Astrocyte (in vitro differentiated cells and primary cell): Measurements from ENCODE around the gene CHST15. TPM values are rescaled to one million over a fixed set of nuclear protein-coding genes. Genes with fewer than 3 reads are reported as not detected.

ENCODE experiments used
- DNase-seq: peaks from one replicate; pipeline ENCODE4 v3.0.0-alpha.2; 2010; ENCODE audit warnings: low read depth
- FAIRE-seq: peaks from 2 replicates; lab custom pipeline; 2011; peaks lifted over from hg19 to GRCh38; lab: Jason Lieb, UNC
- H2AFZ ChIP-seq: 2 replicates; pipeline ENCODE4 v1.6.0; 2012; ENCODE audit warnings: low read depth, low read length, inconsistent platforms
- H3K27ac ChIP-seq: 2 replicates; pipeline ENCODE4 v1.5.1; 2011; ENCODE audit warnings: low read depth, low read length, inconsistent platforms
- H3K27me3 ChIP-seq: 2 replicates; pipeline ENCODE4 v1.6.0; 2011; ENCODE audit warnings: low read length, inconsistent platforms; ENCODE audit not compliant: insufficient read depth
- H3K36me3 ChIP-seq: 2 replicates; pipeline ENCODE4 v1.5.1; 2011; ENCODE audit warnings: low read length, inconsistent platforms; ENCODE audit not compliant: insufficient read depth
- H3K4me1 ChIP-seq: 2 replicates; pipeline ENCODE4 v1.5.1; 2011; ENCODE audit warnings: low read length, inconsistent platforms; ENCODE audit not compliant: insufficient read depth
- H3K4me2 ChIP-seq: 2 replicates; pipeline ENCODE4 v1.6.0; 2012; ENCODE audit warnings: low read length, inconsistent platforms
- H3K4me3 ChIP-seq: 2 replicates; pipeline ENCODE4 v1.5.1; 2011; ENCODE audit warnings: low read depth, mild to moderate bottlenecking, low read length, inconsistent platforms; ENCODE audit not compliant: insufficient read depth
- H3K79me2 ChIP-seq: 2 replicates; pipeline ENCODE4 v1.6.0; 2012; ENCODE audit warnings: mild to moderate bottlenecking, low read length, inconsistent platforms; ENCODE audit not compliant: insufficient read depth
- H3K9ac ChIP-seq: 2 replicates; pipeline ENCODE4 v1.6.0; 2012; ENCODE audit warnings: mild to moderate bottlenecking, low read length, inconsistent platforms
- H3K9me3 ChIP-seq: 2 replicates; pipeline ENCODE4 v1.5.1; 2012; ENCODE audit warnings: low read depth, mild to moderate bottlenecking, low read length, inconsistent platforms; ENCODE audit not compliant: insufficient read depth
- H4K20me1 ChIP-seq: 2 replicates; pipeline ENCODE4 v1.6.0; 2012; ENCODE audit warnings: low read length, inconsistent platforms; ENCODE audit not compliant: insufficient read depth
- H3K27ac Mint-ChIP-seq: one replicate; pipeline ENCODE4 v1.8.0; 2021; ENCODE audit warnings: mild to moderate bottlenecking, mixed read lengths; ENCODE audit not compliant: unreplicated experiment
- H3K27me3 Mint-ChIP-seq: one replicate; pipeline ENCODE4 v1.8.0; 2021; ENCODE audit warnings: low read depth, mixed read lengths; ENCODE audit not compliant: unreplicated experiment
- H3K36me3 Mint-ChIP-seq: one replicate; pipeline ENCODE4 v1.8.0; 2021; ENCODE audit warnings: low read depth, mixed read lengths; ENCODE audit not compliant: unreplicated experiment
- H3K4me1 Mint-ChIP-seq: one replicate; pipeline ENCODE4 v1.8.0; 2021; ENCODE audit warnings: low read depth, mixed read lengths; ENCODE audit not compliant: unreplicated experiment
- H3K4me3 Mint-ChIP-seq: one replicate; pipeline ENCODE4 v1.8.0; 2021; ENCODE audit warnings: mild to moderate bottlenecking, moderate library complexity, mixed read lengths; ENCODE audit not compliant: unreplicated experiment
- H3K9me3 Mint-ChIP-seq: one replicate; pipeline ENCODE4 v1.8.0; 2021; ENCODE audit warnings: mild to moderate bottlenecking, mixed read lengths; ENCODE audit not compliant: unreplicated experiment
- CTCF ChIP-seq: IDR thresholded peaks from 2 replicates; pipeline ENCODE4 v1.5.1; 2011; ENCODE audit warnings: low read depth, mild to moderate bottlenecking, inconsistent platforms, low read length, moderate library complexity; ENCODE audit not compliant: insufficient read depth
- EZH2 ChIP-seq: IDR thresholded peaks from 2 replicates; pipeline ENCODE4 v1.6.1; 2012; ENCODE audit warnings: mild to moderate bottlenecking, low read length, inconsistent platforms; ENCODE audit not compliant: insufficient read depth
- total RNA-seq: library from RNA; stranded (reverse); gene quantifications from 2 replicates; pipeline ENCODE4 v1.2.1, GENCODE V29; 2021

CHST15 gene
- total RNA-seq, 1 donor from 2014 or later: 20.6 TPM

DNA sequence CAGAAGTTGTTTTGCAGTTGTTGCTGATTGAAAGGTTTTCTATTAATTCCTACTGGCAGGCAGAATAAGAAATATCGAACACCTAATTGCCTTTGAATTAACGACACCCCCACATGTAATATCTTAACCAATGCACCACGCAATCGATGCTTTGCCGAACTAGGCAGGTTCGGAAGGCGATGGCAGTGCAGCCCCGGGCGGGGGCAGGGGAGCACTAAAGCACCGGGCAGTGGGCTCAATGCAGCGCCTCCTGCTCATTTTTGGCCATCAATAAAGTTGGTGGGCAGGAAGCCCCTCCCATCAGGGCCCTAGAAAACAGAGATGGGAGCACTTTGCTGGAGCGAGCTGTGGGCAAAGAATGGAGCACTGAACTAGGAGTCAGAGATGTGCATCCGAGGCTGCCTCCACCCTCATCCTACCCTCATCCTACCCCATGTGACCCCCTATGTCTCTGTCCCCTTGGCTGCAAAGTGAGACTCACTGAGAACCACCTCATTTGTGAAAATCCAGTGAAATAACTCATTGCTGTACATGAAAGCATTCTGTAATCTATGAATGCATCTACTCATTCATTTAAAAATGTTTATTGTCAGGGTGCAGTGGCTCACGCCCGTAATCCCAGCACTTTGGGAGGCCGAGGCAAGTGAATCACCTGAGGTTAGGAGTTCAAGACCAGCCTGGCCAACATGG, 19.6 kb upstream of the CHST15 start:
- DNase-seq (no peak), FAIRE-seq (no peak)
- no peaks in the 10 kb centered on the region for H3K9me3 ChIP-seq
- peaks cover 75% of the 10 kb centered on the region for H3K27me3 Mint-ChIP-seq
- peaks cover 12% of the 10 kb centered on the region for H3K27me3 ChIP-seq
- H3K27ac Mint-ChIP-seq: no peak overlapping the region
- no peak overlapping the region for H3K4me3 Mint-ChIP-seq
- H2AFZ ChIP-seq: no peak overlapping the region
- peaks cover 9% of the 10 kb centered on the region for H3K9me3 Mint-ChIP-seq
- no peaks in the 10 kb centered on the region for H3K36me3 ChIP-seq
- no peaks in the 10 kb centered on the region for H3K79me2 ChIP-seq
- no peaks in the 10 kb centered on the region for H3K4me1 Mint-ChIP-seq
- no peaks in the 10 kb centered on the region for H3K4me1 ChIP-seq
- H3K36me3 Mint-ChIP-seq: no peaks in the 10 kb centered on the region
- no peak overlapping the region for H3K27ac ChIP-seq
- TF ChIP-seq CTCF (no peak), EZH2 (no peak)
- H3K4me2 ChIP-seq: no peak overlapping the region
- H3K4me3 ChIP-seq: no peak overlapping the region
- no peaks in the 10 kb centered on the region for H4K20me1 ChIP-seq
- H3K9ac ChIP-seq: no peak overlapping the region

- Histone ChIP-seq H3K27ac (no peak overlapping the region), H4K20me1 (peaks cover 5% of the 10 kb centered on the region), H3K9ac (no peak overlapping the region), H3K4me3 (no peak overlapping the region), H3K27me3 (peaks cover 12% of the 10 kb centered on the region), H3K4me1 (peaks cover 9% of the 10 kb centered on the region), H3K9me3 (no peaks in the 10 kb centered on the region), H3K79me2 (no peaks in the 10 kb centered on the region), H3K4me2 (no peak overlapping the region), H3K36me3 (no peaks in the 10 kb centered on the region), H2AFZ (no peak overlapping the region)
- peaks cover 75% of the 10 kb centered on the region for H3K27me3 Mint-ChIP-seq
- no peaks in the 10 kb centered on the region for H3K36me3 Mint-ChIP-seq
- H3K4me1 Mint-ChIP-seq: peaks cover 7% of the 10 kb centered on the region
- TF ChIP-seq CTCF: no peak
- TF ChIP-seq EZH2: no peak
- DNase-seq (no peak), FAIRE-seq (no peak)
- H3K9me3 Mint-ChIP-seq: peaks cover 9% of the 10 kb centered on the region
- H3K27ac Mint-ChIP-seq: no peak overlapping the region
- no peak overlapping the region for H3K4me3 Mint-ChIP-seq
These were observed 17.5 kb upstream of the CHST15 start for GRCh38 chr10:124110882-124111281.

GRCh38 chr10:124109261-124109660, 15.9 kb upstream of the CHST15 start:
- Mint-ChIP-seq H3K4me1 (peaks cover 7% of the 10 kb centered on the region), H3K36me3 (no peaks in the 10 kb centered on the region), H3K27me3 (peaks cover 74% of the 10 kb centered on the region), H3K27ac (no peak overlapping the region), H3K9me3 (peaks cover 5% of the 10 kb centered on the region), H3K4me3 (no peak overlapping the region)
- H3K4me1 ChIP-seq: peaks cover 13% of the 10 kb centered on the region
- no peak overlapping the region for H2AFZ ChIP-seq
- no peak overlapping the region for H3K9ac ChIP-seq
- H4K20me1 ChIP-seq: peaks cover 5% of the 10 kb centered on the region
- peaks cover 10% of the 10 kb centered on the region for H3K27me3 ChIP-seq
- H3K27ac ChIP-seq: no peak overlapping the region
- H3K9me3 ChIP-seq: no peaks in the 10 kb centered on the region
- H3K36me3 ChIP-seq: no peaks in the 10 kb centered on the region
- no peak for TF ChIP-seq EZH2
- TF ChIP-seq CTCF: no peak
- FAIRE-seq: no peak
- DNase-seq: no peak
- no peak overlapping the region for H3K4me2 ChIP-seq
- no peaks in the 10 kb centered on the region for H3K79me2 ChIP-seq
- H3K4me3 ChIP-seq: no peak overlapping the region
